Liver (tissue), 3 donors: ENCODE results near the gene SGMS1.

ENCODE experiments used
- ATF3 ChIP-seq: IDR thresholded peaks from 2 replicates; pipeline ENCODE4 v1.6.1; 2016; ENCODE audit warnings: antibody characterized with exemption
- EGR1 ChIP-seq, 2 donors: IDR thresholded peaks; 2 replicates each; pipeline ENCODE4 v1.6.1; 2016 to 2018; ENCODE audit warnings: antibody characterized with exemption in 2 of 2, low read depth in 2 of 2
- FOXA1 ChIP-seq: IDR thresholded peaks from 2 replicates; pipeline ENCODE4 v1.6.1; 2016; ENCODE audit warnings: antibody characterized with exemption
- FOXA2 ChIP-seq: IDR thresholded peaks from 2 replicates; pipeline ENCODE4 v1.6.1; 2016; ENCODE audit warnings: antibody characterized with exemption
- GABPA ChIP-seq, 2 donors: IDR thresholded peaks in 1 of 2; conservative IDR thresholded peaks in 1 of 2; 2 replicates each; pipeline ENCODE4 v1.6.1; 2016; ENCODE audit warnings: antibody characterized with exemption in 2 of 2, mild to moderate bottlenecking in 1 of 2, moderate library complexity in 1 of 2
- HNF4A ChIP-seq, 2 donors: conservative IDR thresholded peaks; 2 replicates each; pipeline ENCODE4 v1.6.1; 2016; ENCODE audit warnings: antibody characterized with exemption in 2 of 2, mild to moderate bottlenecking in 2 of 2
- JUND ChIP-seq, 2 donors: IDR thresholded peaks; 2 replicates each; pipeline ENCODE4 v1.6.1; 2016; ENCODE audit warnings: antibody characterized with exemption in 2 of 2
- MAX ChIP-seq: IDR thresholded peaks from 2 replicates; pipeline ENCODE4 v1.6.1; 2016; ENCODE audit warnings: antibody characterized with exemption
- NR2F2 ChIP-seq: IDR thresholded peaks from 2 replicates; pipeline ENCODE4 v1.6.1; 2016; ENCODE audit warnings: antibody characterized with exemption
- RXRA ChIP-seq, 2 donors: IDR thresholded peaks; 2 replicates each; pipeline ENCODE4 v1.6.1; 2017 to 2018; ENCODE audit warnings: antibody characterized with exemption in 2 of 2, mild to moderate bottlenecking in 1 of 2
- YY1 ChIP-seq: IDR thresholded peaks from 2 replicates; pipeline ENCODE4 v1.6.1; 2016; ENCODE audit warnings: antibody characterized with exemption, mild to moderate bottlenecking
- TF ChIP-seq, protein P1 (sequence below): IDR thresholded peaks from 2 replicates; pipeline ENCODE4 v1.6.1; 2016; ENCODE audit warnings: antibody characterized with exemption, mild to moderate bottlenecking
- TF ChIP-seq, protein P2 (sequence below): fragments of 150-350 bp; IDR thresholded peaks from 2 replicates; pipeline ENCODE4 v1.5.1; 2017; ENCODE audit warnings: improper control_type of control experiment, low read depth, low read length; ENCODE audit not compliant: missing input control
- TF ChIP-seq, protein P3 (sequence below): IDR thresholded peaks from 2 replicates; pipeline ENCODE4 v1.6.1; 2016; ENCODE audit warnings: antibody characterized with exemption
- donor health status: healthy.
- donor health status: healthy.

- TF ChIP-seq, protein P1, sequence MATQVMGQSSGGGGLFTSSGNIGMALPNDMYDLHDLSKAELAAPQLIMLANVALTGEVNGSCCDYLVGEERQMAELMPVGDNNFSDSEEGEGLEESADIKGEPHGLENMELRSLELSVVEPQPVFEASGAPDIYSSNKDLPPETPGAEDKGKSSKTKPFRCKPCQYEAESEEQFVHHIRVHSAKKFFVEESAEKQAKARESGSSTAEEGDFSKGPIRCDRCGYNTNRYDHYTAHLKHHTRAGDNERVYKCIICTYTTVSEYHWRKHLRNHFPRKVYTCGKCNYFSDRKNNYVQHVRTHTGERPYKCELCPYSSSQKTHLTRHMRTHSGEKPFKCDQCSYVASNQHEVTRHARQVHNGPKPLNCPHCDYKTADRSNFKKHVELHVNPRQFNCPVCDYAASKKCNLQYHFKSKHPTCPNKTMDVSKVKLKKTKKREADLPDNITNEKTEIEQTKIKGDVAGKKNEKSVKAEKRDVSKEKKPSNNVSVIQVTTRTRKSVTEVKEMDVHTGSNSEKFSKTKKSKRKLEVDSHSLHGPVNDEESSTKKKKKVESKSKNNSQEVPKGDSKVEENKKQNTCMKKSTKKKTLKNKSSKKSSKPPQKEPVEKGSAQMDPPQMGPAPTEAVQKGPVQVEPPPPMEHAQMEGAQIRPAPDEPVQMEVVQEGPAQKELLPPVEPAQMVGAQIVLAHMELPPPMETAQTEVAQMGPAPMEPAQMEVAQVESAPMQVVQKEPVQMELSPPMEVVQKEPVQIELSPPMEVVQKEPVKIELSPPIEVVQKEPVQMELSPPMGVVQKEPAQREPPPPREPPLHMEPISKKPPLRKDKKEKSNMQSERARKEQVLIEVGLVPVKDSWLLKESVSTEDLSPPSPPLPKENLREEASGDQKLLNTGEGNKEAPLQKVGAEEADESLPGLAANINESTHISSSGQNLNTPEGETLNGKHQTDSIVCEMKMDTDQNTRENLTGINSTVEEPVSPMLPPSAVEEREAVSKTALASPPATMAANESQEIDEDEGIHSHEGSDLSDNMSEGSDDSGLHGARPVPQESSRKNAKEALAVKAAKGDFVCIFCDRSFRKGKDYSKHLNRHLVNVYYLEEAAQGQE: no peak
- TF ChIP-seq GABPA (IDR thresholded peaks at IDR 0.05 in 1 of 2, conservative IDR thresholded peaks at IDR 0.05 in 1 of 2): no peak
- TF ChIP-seq, protein P2, sequence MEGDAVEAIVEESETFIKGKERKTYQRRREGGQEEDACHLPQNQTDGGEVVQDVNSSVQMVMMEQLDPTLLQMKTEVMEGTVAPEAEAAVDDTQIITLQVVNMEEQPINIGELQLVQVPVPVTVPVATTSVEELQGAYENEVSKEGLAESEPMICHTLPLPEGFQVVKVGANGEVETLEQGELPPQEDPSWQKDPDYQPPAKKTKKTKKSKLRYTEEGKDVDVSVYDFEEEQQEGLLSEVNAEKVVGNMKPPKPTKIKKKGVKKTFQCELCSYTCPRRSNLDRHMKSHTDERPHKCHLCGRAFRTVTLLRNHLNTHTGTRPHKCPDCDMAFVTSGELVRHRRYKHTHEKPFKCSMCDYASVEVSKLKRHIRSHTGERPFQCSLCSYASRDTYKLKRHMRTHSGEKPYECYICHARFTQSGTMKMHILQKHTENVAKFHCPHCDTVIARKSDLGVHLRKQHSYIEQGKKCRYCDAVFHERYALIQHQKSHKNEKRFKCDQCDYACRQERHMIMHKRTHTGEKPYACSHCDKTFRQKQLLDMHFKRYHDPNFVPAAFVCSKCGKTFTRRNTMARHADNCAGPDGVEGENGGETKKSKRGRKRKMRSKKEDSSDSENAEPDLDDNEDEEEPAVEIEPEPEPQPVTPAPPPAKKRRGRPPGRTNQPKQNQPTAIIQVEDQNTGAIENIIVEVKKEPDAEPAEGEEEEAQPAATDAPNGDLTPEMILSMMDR: no peak
- TF ChIP-seq JUND (IDR thresholded peaks at IDR 0.05): no peak
- no peak for TF ChIP-seq EGR1 (IDR thresholded peaks at IDR 0.05; ENCODE audit: low read depth in 2 of 2)
- no peak for TF ChIP-seq MAX
- TF ChIP-seq ATF3: no peak
- TF ChIP-seq NR2F2: no peak
- no peak for TF ChIP-seq YY1
- TF ChIP-seq FOXA1: no peak
- no peak for TF ChIP-seq FOXA2
- no peak for TF ChIP-seq HNF4A (conservative IDR thresholded peaks at IDR 0.05)
- TF ChIP-seq, protein P3, sequence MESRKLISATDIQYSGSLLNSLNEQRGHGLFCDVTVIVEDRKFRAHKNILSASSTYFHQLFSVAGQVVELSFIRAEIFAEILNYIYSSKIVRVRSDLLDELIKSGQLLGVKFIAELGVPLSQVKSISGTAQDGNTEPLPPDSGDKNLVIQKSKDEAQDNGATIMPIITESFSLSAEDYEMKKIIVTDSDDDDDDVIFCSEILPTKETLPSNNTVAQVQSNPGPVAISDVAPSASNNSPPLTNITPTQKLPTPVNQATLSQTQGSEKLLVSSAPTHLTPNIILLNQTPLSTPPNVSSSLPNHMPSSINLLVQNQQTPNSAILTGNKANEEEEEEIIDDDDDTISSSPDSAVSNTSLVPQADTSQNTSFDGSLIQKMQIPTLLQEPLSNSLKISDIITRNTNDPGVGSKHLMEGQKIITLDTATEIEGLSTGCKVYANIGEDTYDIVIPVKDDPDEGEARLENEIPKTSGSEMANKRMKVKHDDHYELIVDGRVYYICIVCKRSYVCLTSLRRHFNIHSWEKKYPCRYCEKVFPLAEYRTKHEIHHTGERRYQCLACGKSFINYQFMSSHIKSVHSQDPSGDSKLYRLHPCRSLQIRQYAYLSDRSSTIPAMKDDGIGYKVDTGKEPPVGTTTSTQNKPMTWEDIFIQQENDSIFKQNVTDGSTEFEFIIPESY: no peak
- no peak for TF ChIP-seq RXRA (IDR thresholded peaks at IDR 0.05)
Observed at GRCh38 chr10:50510517-50511473, 113.0 kb downstream of the SGMS1 start.
